GM11168 (cell line): ENCODE measurements around the gene SENP1.

Source experiments
- in situ Hi-C: fragments of 300-500 bp; cut with MboI; formaldehyde crosslinking; loops from one replicate; pipeline ENCODE4 v1.12.0; 2022; ENCODE audit warnings: low sequenced_read_pairs; ENCODE audit not compliant: unreplicated experiment

Gene SENP1

GRCh38 chr12:48004053-48004941, 101.6 kb downstream of the SENP1 start, which contains the start of gene COL2A1:
Gene COL2A1, minus strand, starts transcription at chr12:48004476. Its CDS starts 155 bp downstream, at chr12:48004321.
- in situ Hi-C loops = no loop called here

- in situ Hi-C loops = no loop called here
Measured at GRCh38 chr12:48003226-48004052, 102.4 kb downstream of the SENP1 start.

GRCh38 chr12:48002773-48003218, 103.1 kb downstream of the SENP1 start:
- in situ Hi-C loops = no loop called here

- in situ Hi-C loops = no loop called here
Measured at GRCh38 chr12:48002414-48002730, 103.5 kb downstream of the SENP1 start.

- in situ Hi-C loops = no loop called here
Measured at GRCh38 chr12:48001505-48002413, 104.1 kb downstream of the SENP1 start.

GRCh38 chr12:48000878-48001504, 104.9 kb downstream of the SENP1 start:
- in situ Hi-C loops = no loop called here

- in situ Hi-C loops = no loop called here
Measured at GRCh38 chr12:47999816-48000215, 106.1 kb downstream of the SENP1 start.

- in situ Hi-C loops = no loop called here
Measured at GRCh38 chr12:47997321-47997720, 108.6 kb downstream of the SENP1 start.

- in situ Hi-C loops = no loop called here
Measured at GRCh38 chr12:47995981-47996401, 109.9 kb downstream of the SENP1 start.

GRCh38 chr12:47993491-47993890, 112.4 kb downstream of the SENP1 start:
- in situ Hi-C loops = no loop called here
